Left cardiac atrium (tissue), 4 donors: ENCODE data around the gene OR4Q3. TPM values are rescaled to one million over a fixed set of nuclear protein-coding genes. Genes with fewer than 3 reads are reported as not detected.
A peak's percentile ranks its signal among the peaks of the same experiment; 100 is the strongest.
"Not testable (repeated sequence)": the region's sequence is repeated elsewhere in the genome, so short reads cannot be mapped to it uniquely, and the experiment has no call there.

Experiments used
- ATAC-seq, 2 donors: fragments of 200-7000 bp; cut with Tn5 transposase; one replicate each; pipeline ENCODE4 v1.9.1; 2020; ENCODE audit warnings: mild to moderate bottlenecking in 2 of 2, moderate library complexity in 2 of 2
- DNase-seq: peaks from one replicate; pipeline ENCODE4 v3.0.0-alpha.2; 2020
- intact Hi-C, 2 donors: fragments of 100-400 bp; cut with DNase I; formaldehyde crosslinking; loops; one replicate each; pipeline versions ENCODE4 v1.14.1 to v1.15.1; 2022 to 2023
- long read RNA-seq: library from polyadenylated mRNA; unstranded; transcript quantifications from one replicate; pipeline ENCODE4 v2.0.0, GENCODE V29; 2021
- total RNA-seq, 2 donors: library from RNA; stranded (reverse); fragmentation: NEBNext Ultra II Directional; extraction: Animal tissue kit (Norgen Biotek cat#: 25700); gene quantifications; one replicate each; pipeline ENCODE4 v1.2.1, GENCODE V29; 2021
- donor health status: DM: no; HTN: yes; CAD: no.
- donor health status: DM: no; HTN: yes; CAD: no; lungs with severe emphysema.
- donor health status: DM: yes; HTN: yes; CAD: no.
- donor health status: Dilated cardiomyopathy.

OR4Q3 gene
- total RNA-seq: not detected
- long read RNA-seq: 0 reads

DNA sequence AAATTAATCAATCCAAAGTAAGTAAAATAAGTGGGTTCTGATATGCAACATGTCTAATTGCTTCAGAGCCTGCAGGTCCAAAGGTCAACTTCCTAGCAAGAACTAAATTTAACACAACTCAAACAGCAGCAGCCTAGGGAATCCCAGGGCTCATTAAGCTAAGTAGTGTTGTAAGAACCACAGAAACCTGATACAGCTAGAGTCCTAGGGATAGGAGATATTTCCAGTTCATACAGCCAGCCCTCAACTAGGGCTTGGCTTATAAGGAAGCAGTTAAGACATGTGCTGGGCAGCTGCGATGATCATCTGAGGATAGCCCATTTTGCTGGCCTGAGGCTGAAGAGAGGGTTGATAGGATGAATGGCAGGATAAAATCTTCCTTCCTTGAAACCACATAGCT, at the start of gene OR4Q3:
Gene OR4Q3, plus strand, starts transcription at position 316 of the 400 bp plus-strand sequence.
- DNase-seq (no peak), ATAC-seq (no peak)

DNA sequence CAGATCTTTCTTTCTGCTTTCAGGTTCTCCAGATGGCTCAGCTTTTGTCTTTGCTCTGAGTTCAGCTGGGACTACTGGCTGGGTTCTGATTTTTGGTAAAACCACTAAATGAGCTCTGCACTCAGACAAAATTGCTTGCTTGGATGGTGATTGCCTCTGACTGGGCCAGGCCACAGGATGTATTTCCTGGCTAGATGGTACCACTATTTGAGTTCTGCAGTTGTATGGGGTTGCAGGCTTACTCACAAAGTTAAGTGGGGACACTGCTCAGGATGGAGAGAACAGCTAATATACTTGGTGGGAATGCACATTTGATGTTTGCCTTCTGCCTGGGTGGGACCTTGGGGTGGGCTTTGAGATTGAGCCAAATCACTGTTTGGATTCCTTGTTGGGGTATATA, 14.0 kb upstream of the OR4Q3 start:
- ATAC-seq: no peak

More for the DNA sequence above, at the start of gene OR4Q3:
- intact Hi-C loops: no loop called here

DNA sequence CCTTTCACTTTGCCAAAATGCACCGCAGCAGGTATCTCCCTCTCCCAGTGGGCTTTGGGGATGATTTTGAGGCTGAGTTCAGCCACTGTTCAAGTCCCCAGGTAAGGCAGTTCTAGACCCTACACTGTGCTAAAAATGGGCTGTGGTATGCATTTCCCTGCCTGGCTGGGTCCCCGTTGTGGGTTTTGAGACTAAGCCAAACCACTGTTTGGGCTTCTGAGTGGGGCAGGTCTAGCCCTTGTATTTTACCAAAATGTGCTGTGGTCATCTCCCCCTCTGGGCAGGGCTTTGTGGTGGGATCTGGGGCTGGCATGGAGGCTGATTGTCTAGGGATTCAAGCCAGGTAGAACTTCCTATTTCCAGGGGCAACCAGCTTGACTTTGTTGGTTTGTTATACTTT, 13.6 kb upstream of the OR4Q3 start:
- DNase-seq: no peak
- intact Hi-C loops: no loop called here
- ATAC-seq: no peak

More for the DNA sequence above, 14.0 kb upstream of the OR4Q3 start:
- DNase-seq: no peak
- intact Hi-C loops: no loop called here

DNA sequence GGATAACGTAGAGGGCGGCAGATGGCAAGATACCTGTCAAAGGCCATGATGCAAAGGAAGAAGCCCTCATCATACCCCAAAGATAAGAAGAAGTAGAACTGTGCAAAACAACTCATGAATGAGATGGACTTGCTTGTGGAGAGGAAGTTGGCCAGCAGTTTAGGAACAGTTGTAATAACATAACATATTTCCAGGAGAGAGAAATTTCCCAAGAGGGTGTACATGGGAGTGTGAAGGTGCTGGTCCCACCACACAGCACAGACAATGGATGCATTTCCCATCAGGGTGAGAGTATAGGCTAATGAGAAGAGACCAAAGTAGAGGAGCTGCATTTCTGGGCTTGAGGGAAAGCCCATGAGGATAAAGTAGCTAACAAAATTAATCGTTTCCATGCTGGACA, 9.5 kb upstream of the OR4Q3 start:
- intact Hi-C loops, ATAC-seq: not testable (repeated sequence)

DNA sequence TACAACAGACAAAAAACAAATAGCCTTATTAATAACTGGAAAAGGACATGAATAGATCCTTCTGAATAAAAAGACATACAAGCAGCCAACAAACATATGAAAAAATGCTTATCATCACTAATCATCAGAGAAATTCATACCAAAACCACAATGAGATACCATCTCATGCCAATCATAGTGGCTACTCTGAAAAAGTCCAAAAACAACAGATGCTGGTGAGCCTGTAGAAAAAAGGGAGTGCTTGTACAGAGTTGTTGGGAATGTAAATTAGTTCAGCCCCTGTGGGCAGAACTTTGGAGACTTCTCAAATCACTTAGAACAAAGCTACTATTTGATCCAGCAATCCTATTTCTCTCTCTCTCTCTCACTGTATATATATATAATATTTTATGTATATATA, 8.9 kb downstream of the OR4Q3 start:
- intact Hi-C loops, DNase-seq, ATAC-seq: not testable (repeated sequence)

More for the DNA sequence above, 9.5 kb upstream of the OR4Q3 start:
- not testable (repeated sequence) for DNase-seq

DNA sequence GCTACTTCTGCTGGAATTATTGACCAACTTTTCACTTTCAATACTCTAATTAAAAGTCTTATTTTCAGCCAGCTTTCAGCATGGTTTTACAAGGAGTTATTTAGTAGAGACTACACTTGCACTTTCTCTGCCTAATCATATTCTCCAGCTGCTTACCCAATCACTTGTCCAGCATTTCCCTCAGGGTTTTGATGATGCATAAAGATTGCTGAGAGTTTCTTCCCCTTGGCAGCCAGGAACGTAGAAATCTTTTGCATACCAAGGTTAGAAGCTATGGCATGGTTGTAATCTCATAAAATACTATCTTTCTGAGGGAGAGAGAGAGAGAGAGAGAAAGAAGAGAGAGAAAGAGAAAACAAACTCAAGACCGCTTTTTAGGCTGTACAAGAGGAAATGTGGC, 10.8 kb downstream of the OR4Q3 start:
- intact Hi-C loops: no loop called here
- ATAC-seq: peak in 1 of 2 donors; percentile 76
- no peak for DNase-seq

DNA sequence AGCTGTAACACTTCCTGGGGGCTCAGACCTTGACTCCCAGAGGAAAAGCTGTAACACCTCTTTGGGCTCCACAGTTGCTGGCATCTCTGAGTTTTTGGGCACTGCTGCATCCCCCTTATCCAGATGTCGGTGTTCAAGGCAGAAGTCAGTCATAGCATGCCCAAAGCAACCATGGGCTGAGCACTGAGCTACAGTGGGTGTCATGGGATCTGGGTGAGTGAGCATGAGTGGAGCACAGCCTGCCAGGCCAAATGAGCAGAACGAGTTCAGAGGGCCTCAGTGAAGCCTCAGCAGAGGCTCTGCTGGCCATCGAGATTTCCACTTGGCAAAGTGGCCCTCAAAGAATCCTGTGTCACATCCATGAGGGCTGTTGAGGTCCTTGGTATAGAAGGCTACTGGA, 28.1 kb downstream of the OR4Q3 start:
- DNase-seq, intact Hi-C loops, ATAC-seq: not testable (repeated sequence)

DNA sequence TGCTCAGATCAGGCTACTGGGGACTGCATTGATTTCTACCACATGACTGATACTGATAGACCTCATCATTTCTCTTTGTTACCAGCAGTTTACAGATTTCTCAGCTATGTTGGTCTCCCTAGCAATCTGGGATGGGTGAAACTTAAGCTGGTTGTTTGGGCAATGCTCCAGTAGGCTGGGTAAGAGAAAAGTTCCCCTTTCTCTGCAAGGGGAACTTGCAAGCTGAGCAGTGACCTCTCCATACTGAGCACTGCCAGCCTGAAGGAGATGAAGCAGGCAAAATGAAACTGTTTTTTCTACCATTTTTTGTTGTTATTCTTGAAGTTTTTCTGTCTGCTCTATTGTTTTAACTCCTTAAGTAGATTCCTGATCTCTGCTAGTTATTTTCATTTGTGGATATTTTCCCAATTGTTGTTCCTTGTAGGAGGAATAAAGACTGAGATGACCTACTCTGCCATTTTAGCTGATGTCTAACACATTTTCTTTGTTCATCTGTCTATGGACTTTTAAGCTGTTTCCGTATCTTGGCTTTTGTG, 28.6 kb downstream of the OR4Q3 start:
- peak in 1 of 2 donors; percentile 71 for ATAC-seq
- DNase-seq: no peak
- intact Hi-C loops: no loop called here

DNA sequence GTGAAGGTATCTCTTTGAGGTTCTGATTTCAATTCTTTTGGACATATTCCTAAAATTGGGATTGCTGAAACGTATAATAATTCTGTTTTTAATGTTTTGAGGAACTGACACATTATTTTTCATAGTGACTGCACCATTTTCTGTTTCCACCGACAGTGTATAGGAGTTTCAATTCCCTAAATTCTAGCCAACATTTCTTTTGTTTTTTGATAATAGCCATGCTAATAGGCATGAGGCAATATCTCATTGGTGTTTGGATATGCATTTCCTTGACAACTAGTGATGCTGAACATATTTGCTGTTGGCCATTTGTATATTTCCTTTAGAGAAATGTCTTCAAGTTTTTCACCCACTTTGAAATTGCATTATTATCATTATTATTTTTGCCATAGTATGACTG, 29.1 kb downstream of the OR4Q3 start:
- intact Hi-C loops, DNase-seq: not testable (repeated sequence)
- peak in 1 of 2 donors; percentile 59 for ATAC-seq

DNA sequence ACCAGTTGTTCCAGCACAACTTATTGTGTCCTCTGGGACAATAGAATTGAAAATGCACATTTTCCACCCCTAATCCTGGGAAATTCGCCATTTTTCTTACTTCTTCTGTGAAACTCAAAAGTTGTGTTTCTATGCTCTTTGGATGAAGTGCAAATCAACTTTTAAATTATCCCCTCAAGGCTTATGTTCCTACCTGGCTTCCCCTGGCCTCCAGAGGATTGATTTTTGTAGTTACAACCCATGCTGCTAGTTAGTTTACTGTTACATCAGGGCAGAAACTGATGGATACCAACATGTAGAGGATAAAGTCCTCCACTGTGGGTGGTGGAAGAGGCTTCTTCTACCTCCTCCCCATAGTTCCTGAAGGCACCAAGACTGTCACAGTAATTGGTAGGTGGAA, 29.8 kb downstream of the OR4Q3 start, which contains the start of gene OR4M1:
Gene OR4M1, plus strand, starts transcription at position 301 of the 400 bp plus-strand sequence. CDS start 6,819 bp downstream, outside the sequence.
- DNase-seq, intact Hi-C loops, ATAC-seq: not testable (repeated sequence)

DNA sequence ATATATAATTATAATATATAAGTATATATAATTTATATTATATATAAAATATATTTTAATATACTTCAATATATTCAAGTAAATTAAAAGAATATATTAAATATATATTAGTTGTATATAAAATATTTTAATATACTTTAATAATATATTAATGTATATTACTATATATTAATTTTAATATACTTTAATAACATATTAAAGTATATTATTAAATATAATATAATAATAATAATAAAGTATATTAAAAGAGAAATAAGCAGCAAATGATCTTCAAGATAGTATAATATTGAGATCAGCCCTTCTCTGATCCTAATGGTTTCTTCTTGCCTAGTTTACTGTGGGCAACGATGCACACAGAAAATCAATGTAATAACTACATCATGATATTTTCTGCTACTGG, 32.2 kb downstream of the OR4Q3 start:
- DNase-seq (no peak), ATAC-seq (no peak)
- intact Hi-C loops: no loop called here

DNA sequence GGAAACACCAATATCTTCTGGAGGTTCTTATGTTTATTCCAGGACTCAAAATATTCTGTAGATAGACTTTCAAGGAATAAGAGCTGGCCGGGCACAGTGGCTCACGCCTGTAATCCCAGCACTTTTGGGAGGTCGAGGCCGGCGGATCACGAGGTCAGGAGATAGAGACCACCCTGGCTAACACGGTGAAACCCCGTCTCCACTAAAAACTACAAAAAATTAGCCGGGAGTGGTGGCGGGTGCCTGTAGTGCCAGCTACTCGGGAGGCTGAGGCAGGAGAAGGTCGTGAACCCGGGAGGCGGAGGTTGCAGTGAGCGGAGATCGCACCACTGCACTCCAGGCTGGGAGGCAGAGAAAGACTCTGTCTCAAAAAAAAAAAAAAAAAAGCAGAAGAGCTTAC, 42.5 kb downstream of the OR4Q3 start:
- intact Hi-C loops, DNase-seq, ATAC-seq: not testable (repeated sequence)

DNA sequence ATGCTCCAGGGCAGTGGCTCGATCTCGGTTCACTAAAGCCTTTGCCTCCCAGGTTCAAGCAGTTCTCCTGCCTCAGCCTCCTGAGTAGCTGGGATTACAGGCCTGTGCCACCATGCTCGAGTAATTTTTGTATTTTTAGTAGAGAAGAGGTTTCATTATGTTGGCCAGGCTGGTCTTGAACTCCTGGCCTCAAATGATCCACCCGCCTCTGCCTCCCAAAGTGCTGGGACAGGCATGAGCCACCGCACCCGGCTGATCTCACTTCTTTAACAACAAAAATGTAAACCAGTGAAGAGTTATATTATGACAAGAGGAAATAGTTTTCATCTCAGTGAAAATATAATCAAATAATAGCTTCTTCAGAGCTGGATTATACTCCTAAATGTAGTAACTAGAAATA, 43.9 kb downstream of the OR4Q3 start:
- ATAC-seq, intact Hi-C loops, DNase-seq: not testable (repeated sequence)

DNA sequence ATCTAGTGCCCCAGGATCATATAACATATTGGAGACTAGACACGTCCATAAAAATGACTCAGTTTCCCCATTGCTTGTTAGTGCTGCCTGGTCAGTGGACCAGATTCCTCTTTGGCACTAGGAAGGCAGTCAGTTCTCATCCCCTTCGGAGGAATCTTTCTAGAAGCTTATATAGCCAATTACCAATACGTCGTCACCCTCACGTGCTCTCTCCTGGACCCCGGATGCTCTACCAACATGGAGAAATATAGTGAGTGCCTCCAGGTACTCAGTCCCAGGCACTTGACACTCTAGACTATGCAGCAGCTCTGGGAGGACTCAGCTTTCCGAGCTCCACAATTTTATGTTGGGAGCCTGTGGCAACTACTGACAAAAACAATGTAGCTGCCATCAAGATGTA, 44.8 kb downstream of the OR4Q3 start:
- DNase-seq, ATAC-seq, intact Hi-C loops: not testable (repeated sequence)

DNA sequence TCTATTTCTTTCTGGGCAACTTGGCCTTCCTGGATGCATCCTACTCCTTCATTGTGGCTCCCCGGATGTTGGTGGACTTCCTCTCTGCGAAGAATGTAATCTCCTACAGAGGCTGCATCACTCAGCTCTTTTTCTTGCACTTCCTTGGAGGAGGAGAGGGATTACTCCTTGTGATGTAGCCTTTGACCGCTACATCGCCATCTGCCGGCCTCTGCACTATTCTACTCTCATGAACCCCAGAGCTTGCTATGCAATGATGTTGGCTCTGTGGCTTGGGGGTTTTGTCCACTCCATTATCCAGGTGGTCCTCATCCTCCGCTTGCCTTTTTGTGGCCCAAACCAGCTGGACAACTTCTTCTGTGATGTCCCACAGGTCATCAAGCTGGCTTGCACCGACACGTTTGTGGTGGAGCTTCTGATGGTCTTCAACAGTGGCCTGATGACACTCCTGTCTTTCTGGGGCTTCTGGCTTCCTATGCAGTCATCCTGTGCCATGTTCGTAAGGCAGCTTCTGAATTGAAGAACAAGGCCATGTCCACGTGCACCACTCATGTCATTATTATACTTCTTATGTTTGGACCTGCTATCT, 53.2 kb downstream of the OR4Q3 start:
- intact Hi-C loops, ATAC-seq, DNase-seq: not testable (repeated sequence)

Other genes with a start within 250 kb of the OR4Q3 start
- gene OR11H2, start 29.7 kb upstream of the OR4Q3 start, total RNA-seq: not detected
- gene OR4M1, start 29.9 kb downstream of the OR4Q3 start, total RNA-seq: not detected
- gene OR4N2, start 60.2 kb downstream of the OR4Q3 start, total RNA-seq: not detected
- gene OR4K2, start 131.6 kb downstream of the OR4Q3 start, total RNA-seq: not detected
- gene OR4K5, start 177.0 kb downstream of the OR4Q3 start, total RNA-seq: not detected
- not detected for gene OR4K1, start 187.3 kb downstream of the OR4Q3 start, total RNA-seq
- not detected for gene OR4K15, start 232.0 kb downstream of the OR4Q3 start, total RNA-seq